Measurements from ENCODE around the gene SAP30BP.

- TF ChIP-seq PBX3 (CRISPR knock-in tag; IDR thresholded peaks at IDR 0.05; ENCODE audit: borderline replicate concordance): no peak
- no peak for TF ChIP-seq ATF1 (CRISPR knock-in tag; IDR thresholded peaks at IDR 0.05)
- no peak for TF ChIP-seq UBTF (CRISPR knock-in tag; IDR thresholded peaks at IDR 0.05)
- TF ChIP-seq BCL3 (CRISPR knock-in tag; IDR thresholded peaks at IDR 0.05): no peak
- no peak for TF ChIP-seq ZKSCAN1 (IDR thresholded peaks at IDR 0.05; ENCODE audit: low read length)
- TF ChIP-seq TP53 (CRISPR knock-in tag; conservative IDR thresholded peaks at IDR 0.05): no peak
These were observed 70.2 kb downstream of the SAP30BP start for GRCh38 chr17:75737133-75737962.
